GM12891 (cell line): Measurements from ENCODE around the gene RANBP1.

Source experiments
- POLR2A ChIP-seq: IDR thresholded peaks from 2 replicates; pipeline ENCODE4 v1.6.1; 2011; ENCODE audit warnings: low read depth, low read length, control low read depth
- POLR2AphosphoS5 ChIP-seq: IDR thresholded peaks from 2 replicates; pipeline ENCODE4 v1.6.1; 2011; ENCODE audit warnings: low read depth, low read length, control low read depth
- SPI1 ChIP-seq: IDR thresholded peaks from 2 replicates; pipeline ENCODE4 v1.6.1; 2011; ENCODE audit warnings: low read depth, low read length, control low read depth
- TAF1 ChIP-seq: IDR thresholded peaks from 2 replicates; pipeline ENCODE4 v1.6.1; 2011; ENCODE audit warnings: low read depth, low read length, control low read depth

DNA sequence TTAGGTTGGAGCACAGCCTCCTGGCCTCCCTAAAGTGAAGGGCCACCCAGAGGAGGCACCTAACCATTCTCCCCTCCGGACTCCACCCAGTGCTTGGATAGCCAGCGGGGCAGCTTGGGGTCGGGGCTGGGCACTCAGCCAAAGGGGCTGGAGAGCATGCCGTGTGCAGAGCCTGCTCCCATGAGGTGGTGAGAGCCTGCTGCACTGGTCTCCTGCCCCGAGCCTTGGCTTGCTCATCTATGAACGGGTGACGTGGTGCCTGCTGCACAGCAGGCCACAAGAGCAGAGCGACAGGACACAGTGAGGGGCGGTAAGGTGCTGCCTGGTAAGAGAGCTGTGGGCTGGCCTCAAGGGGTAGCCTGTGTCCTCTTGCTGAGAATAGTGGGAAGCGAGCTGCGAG, 49.0 kb downstream of the RANBP1 start:
- TF ChIP-seq POLR2AphosphoS5 (no peak), POLR2A (no peak), TAF1 (no peak), SPI1 (no peak)
